HepG2 (cell line): ENCODE measurements around the gene AP4M1. TPM values are rescaled to one million over a fixed set of nuclear protein-coding genes. Genes with fewer than 3 reads are reported as not detected.

Experiments
- ATF4 ChIP-seq, 2 experiments: fragments of 450-650 bp in 1 of 2; sonication (generic) in 1 of 2; formaldehyde crosslinking; IDR thresholded peaks; 2 replicates each; pipeline versions ENCODE4 v1.5.0 to v1.8.0; 2020 to 2022; ENCODE audit warnings: mild to moderate bottlenecking in 1 of 2, missing genetic modification reagents in 1 of 2
- ATF7 ChIP-seq, 2 experiments: fragments of 450-650 bp in 1 of 2; sonication (generic) in 1 of 2; formaldehyde crosslinking in 1 of 2; IDR thresholded peaks; 2 replicates each; pipeline versions ENCODE4 v1.4.0 to v1.6.1; 2016 to 2020; ENCODE audit warnings: antibody characterized with exemption in 1 of 2, mild to moderate bottlenecking in 1 of 2, missing genetic modification reagents in 1 of 2
- BCL3 ChIP-seq: sonication (generic); formaldehyde crosslinking; IDR thresholded peaks from 2 replicates; pipeline ENCODE4 v1.5.1; 2020; ENCODE audit warnings: mild to moderate bottlenecking, missing genetic modification reagents, moderate library complexity
- CEBPG ChIP-seq: IDR thresholded peaks from 2 replicates; pipeline ENCODE4 v1.6.1; 2016
- FOSL1 ChIP-seq: sonication (generic); formaldehyde crosslinking; IDR thresholded peaks from 2 replicates; pipeline ENCODE4 v1.9.0; 2021; ENCODE audit warnings: missing genetic modification reagents, borderline replicate concordance
- FOXA3 ChIP-seq: IDR thresholded peaks from 2 replicates; pipeline ENCODE4 v1.6.1; 2016; ENCODE audit warnings: missing genetic modification reagents, missing compliant biosample characterization
- GABPA ChIP-seq, 2 experiments: IDR thresholded peaks; 2 replicates each; pipeline ENCODE4 v1.6.1; 2011 to 2016; ENCODE audit warnings: low read depth in 2 of 2, low read length in 1 of 2, missing biosample characterization in 1 of 2, missing genetic modification characterization in 1 of 2
- HNRNPH1 ChIP-seq: fragments of 200-400 bp; formaldehyde crosslinking; optimal IDR thresholded peaks from 2 replicates; pipeline ENCODE3; 2017; ENCODE audit warnings: mild to moderate bottlenecking, low read depth, low read length
- NFKBIZ ChIP-seq: IDR thresholded peaks from 2 replicates; pipeline ENCODE4 v1.6.1; 2018; ENCODE audit warnings: missing genetic modification reagents, missing compliant biosample characterization
- RCOR2 ChIP-seq: IDR thresholded peaks from 2 replicates; pipeline ENCODE4 v1.6.1; 2016; ENCODE audit warnings: missing biosample characterization, missing genetic modification reagents
- RFX1 ChIP-seq: fragments of 450-650 bp; IDR thresholded peaks from 2 replicates; pipeline ENCODE4 v1.6.1; 2017
- SYNCRIP ChIP-seq: fragments of 200-400 bp; formaldehyde crosslinking; IDR thresholded peaks from 2 replicates; pipeline ENCODE4 v1.6.1; 2018; ENCODE audit warnings: mild to moderate bottlenecking, low read depth, low read length; ENCODE audit not compliant: insufficient read depth
- ZBTB26 ChIP-seq: IDR thresholded peaks from 2 replicates; pipeline ENCODE4 v1.6.1; 2016; ENCODE audit warnings: missing compliant biosample characterization, missing genetic modification reagents, borderline replicate concordance
- ZNF224 ChIP-seq: sonication (generic); formaldehyde crosslinking; IDR thresholded peaks from 2 replicates; pipeline ENCODE4 v1.5.0; 2020; ENCODE audit warnings: mild to moderate bottlenecking, missing genetic modification reagents
- ZNF296 ChIP-seq: sonication (generic); formaldehyde crosslinking; conservative IDR thresholded peaks from 2 replicates; pipeline ENCODE4 v1.5.0; 2020; ENCODE audit warnings: mild to moderate bottlenecking, missing genetic modification reagents
- ZNF503 ChIP-seq: sonication (generic); formaldehyde crosslinking; IDR thresholded peaks from 2 replicates; pipeline ENCODE4 v1.4.0; 2020; ENCODE audit warnings: missing genetic modification reagents
- ZNF607 ChIP-seq: sonication (generic); formaldehyde crosslinking; IDR thresholded peaks from 2 replicates; pipeline ENCODE4 v1.5.1; 2020; ENCODE audit warnings: missing genetic modification reagents, mild to moderate bottlenecking, borderline replicate concordance
- polyA plus RNA-seq, 8 experiments: library from polyadenylated mRNA; depleted of rRNA in 3 of 8; stranded (reverse) in 7 of 8; unstranded in 1 of 8; fragments of >200 nt; fragmentation: Illumina TruSeq in 4 of 8; extraction: Trizol in 4 of 8; gene quantifications; 2 replicates each; pipeline versions ENCODE4 v1.2.1 to v1.2.3, GENCODE V29; 2011 to 2016; ENCODE audit warnings: low read depth in 4 of 8, missing spikeins in 1 of 8, mixed read lengths in 1 of 8; ENCODE audit not compliant: insufficient read depth in 1 of 8
- total RNA-seq, 5 experiments: library from RNA; depleted of rRNA; stranded (reverse); fragments of >200 nt; fragmentation: Illumina TruSeq; extraction: Trizol; gene quantifications; 2 replicates each; pipeline ENCODE4 v1.2.3, GENCODE V29; 2016; ENCODE audit warnings: low read depth in 1 of 5
- TF ChIP-seq, protein P1 (sequence below): IDR thresholded peaks from 2 replicates; pipeline ENCODE4 v1.6.1; 2016; ENCODE audit warnings: mild to moderate bottlenecking
- TF ChIP-seq, protein P2 (sequence below): sonication (generic); formaldehyde crosslinking; IDR thresholded peaks from 2 replicates; pipeline ENCODE4 v1.5.0; 2020; ENCODE audit warnings: missing genetic modification reagents

Gene AP4M1
- total and polyA plus RNA-seq, 2 of the 13 experiments (the other 11 are each of a cell fraction or from before 2014, with no cell fraction given) = 6.3 to 9.7 TPM

DNA sequence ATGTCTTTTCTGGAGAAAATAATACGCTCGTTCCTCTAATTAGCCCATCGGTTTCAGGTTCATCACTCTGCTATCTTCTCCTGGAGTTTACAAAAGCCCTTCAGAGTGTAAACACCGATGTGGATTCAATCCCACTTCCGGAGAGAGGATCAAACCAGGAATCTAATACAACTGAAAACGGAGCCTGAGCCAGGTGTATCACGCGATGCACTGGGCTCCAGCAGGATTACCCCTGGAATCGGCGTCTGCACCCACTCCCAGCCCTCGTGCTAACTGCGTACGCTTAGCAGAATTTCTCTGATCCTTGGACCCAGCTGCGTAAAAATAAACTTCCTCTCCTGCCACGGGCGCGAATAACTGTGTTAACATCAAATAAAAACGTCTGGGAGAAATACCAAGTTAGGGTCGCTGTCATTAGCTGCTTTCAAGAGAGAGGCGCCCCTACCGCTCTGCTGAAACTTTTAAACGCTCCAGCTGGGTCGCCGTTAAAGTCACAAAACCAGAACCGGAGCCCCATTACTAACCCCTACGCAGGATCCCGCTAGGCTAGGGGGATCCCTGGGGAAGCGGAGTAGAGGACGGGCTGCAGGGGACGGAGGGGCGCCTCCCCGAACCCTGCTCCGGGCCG is 20.4 kb upstream of the AP4M1 start (continued):
- TF ChIP-seq GABPA (IDR thresholded peaks at IDR 0.05; ENCODE audit: low read depth, low read length) = no peak
- peak; percentile 68 for TF ChIP-seq GABPA (CRISPR knock-in tag; IDR thresholded peaks at IDR 0.05; ENCODE audit: low read depth)
- no peak for TF ChIP-seq FOSL1 (CRISPR knock-in tag)
- TF ChIP-seq ZNF503 (CRISPR knock-in tag) = no peak; the same call in 1 of the 2 replicates
- TF ChIP-seq HNRNPH1 = no peak
- TF ChIP-seq, protein P1, sequence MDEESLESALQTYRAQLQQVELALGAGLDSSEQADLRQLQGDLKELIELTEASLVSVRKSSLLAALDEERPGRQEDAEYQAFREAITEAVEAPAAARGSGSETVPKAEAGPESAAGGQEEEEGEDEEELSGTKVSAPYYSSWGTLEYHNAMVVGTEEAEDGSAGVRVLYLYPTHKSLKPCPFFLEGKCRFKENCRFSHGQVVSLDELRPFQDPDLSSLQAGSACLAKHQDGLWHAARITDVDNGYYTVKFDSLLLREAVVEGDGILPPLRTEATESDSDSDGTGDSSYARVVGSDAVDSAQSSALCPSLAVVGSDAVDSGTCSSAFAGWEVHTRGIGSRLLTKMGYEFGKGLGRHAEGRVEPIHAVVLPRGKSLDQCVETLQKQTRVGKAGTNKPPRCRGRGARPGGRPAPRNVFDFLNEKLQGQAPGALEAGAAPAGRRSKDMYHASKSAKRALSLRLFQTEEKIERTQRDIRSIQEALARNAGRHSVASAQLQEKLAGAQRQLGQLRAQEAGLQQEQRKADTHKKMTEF = no peak
- no peak for TF ChIP-seq BCL3 (CRISPR knock-in tag)
- peak; percentile 80 for TF ChIP-seq FOXA3 (CRISPR knock-in tag)
- TF ChIP-seq ATF7 (IDR thresholded peaks at IDR 0.05) = no peak
- TF ChIP-seq ATF7 (CRISPR knock-in tag; IDR thresholded peaks at IDR 0.05) = no peak
- 0 out of 2 replicates have a peak, but pooled peaks have one; percentile 8 for TF ChIP-seq CEBPG (CRISPR knock-in tag)
- no peak for TF ChIP-seq ZBTB26 (CRISPR knock-in tag)
- no peak for TF ChIP-seq NFKBIZ (CRISPR knock-in tag)
- TF ChIP-seq ATF4 (CRISPR knock-in tag; IDR thresholded peaks at IDR 0.05) = no peak
- no peak for TF ChIP-seq RCOR2
- TF ChIP-seq RFX1 = no peak
- TF ChIP-seq ZNF607 (CRISPR knock-in tag) = peak; percentile 45; the same call in 1 of the 2 replicates
- no peak for TF ChIP-seq ZNF224 (CRISPR knock-in tag)
- no peak for TF ChIP-seq ZNF296 (CRISPR knock-in tag)
- no peak for TF ChIP-seq SYNCRIP
- TF ChIP-seq, protein P2, sequence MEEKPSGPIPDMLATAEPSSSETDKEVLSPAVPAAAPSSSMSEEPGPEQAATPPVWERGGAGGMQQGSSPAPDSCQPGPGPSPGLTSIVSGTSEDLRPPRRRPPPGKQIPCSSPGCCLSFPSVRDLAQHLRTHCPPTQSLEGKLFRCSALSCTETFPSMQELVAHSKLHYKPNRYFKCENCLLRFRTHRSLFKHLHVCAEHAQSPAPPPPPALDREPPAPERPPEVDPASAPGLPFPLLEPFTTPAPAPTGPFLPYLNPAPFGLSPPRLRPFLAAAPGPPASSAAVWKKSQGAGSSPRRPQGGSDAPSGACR (CRISPR knock-in tag) = no peak
